ENCODE data around the gene ATF3. TPM values are rescaled to one million over a fixed set of nuclear protein-coding genes. Genes with fewer than 3 reads are reported as not detected.

The ATF3 gene
- total RNA-seq, 1 experiment from 2014 or later: 37.4 TPM

GRCh38 chr1:212607913-212608391, 609 bp upstream of the ATF3 start:
- no peak for DNase-seq (ENCODE audit: low read depth)

- DNase-seq (ENCODE audit: low read depth): peak; percentile 68
Measured at GRCh38 chr1:212608959-212609700, 569 bp downstream of the ATF3 start.

DNA sequence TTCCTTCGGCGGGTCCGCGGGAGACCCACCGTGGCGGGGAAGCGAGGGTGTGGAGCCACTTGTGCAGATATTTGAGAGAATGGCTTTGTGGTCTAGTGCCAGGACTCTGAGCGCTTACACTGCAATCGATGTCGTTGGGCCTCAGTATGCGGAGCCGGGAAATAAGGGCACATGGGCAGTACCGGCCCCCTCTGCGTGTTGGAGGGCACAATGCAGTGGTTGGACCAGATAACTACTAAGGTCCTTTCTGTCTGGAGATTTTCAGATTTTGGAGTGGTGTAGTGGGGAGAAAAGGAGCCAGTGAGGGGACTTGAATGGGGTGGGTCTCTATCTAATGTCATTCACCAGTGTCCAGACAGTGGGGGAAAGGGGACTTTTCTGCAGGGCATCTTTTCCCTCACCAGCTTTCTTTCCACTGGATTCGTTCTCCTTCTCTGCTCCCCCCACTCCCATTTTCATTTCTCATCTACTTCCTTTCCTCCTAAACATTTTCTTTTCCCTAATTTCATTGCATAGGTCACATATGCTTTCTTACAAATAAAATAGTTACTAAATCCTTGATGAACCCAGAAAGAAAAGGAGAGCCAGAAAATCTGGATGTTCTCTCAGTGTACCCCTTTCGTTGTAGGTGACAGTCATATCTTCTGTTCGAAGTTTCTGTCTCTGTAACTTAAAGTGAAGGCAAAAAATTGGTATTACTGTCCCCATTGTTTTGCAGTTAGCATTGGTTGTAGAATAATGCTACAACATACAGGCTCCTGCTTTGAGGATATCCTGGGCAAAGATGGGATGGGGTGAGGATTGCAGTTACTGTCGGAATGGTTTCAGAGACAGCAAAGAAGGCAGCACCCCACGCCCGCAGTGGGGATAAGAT, 1.4 kb downstream of the ATF3 start:
- peak; percentile 41 for DNase-seq (ENCODE audit: low read depth)

DNA sequence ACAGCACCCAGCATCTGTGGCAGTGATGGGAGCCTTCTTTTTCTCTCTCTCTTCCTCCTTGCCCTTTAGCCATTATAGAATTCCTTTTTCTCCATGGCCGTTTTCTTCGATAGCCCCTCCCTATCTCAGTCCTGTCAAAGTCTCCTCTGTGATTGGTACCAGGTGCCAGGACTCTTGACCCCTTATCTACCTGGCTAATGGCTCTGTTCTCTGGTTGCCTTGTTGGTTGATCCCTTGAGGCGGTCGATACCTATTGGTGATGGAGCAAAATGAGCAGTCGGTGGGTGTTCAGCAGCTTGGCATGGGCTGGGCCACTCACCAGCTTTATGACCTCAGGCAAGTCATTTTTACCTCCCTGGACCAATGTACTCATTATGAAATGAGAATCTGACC, 2.0 kb downstream of the ATF3 start:
- no peak for DNase-seq (ENCODE audit: low read depth)

- no peak for DNase-seq (ENCODE audit: low read depth)
Measured at GRCh38 chr1:212611000-212611948, 2.7 kb downstream of the ATF3 start.

DNA sequence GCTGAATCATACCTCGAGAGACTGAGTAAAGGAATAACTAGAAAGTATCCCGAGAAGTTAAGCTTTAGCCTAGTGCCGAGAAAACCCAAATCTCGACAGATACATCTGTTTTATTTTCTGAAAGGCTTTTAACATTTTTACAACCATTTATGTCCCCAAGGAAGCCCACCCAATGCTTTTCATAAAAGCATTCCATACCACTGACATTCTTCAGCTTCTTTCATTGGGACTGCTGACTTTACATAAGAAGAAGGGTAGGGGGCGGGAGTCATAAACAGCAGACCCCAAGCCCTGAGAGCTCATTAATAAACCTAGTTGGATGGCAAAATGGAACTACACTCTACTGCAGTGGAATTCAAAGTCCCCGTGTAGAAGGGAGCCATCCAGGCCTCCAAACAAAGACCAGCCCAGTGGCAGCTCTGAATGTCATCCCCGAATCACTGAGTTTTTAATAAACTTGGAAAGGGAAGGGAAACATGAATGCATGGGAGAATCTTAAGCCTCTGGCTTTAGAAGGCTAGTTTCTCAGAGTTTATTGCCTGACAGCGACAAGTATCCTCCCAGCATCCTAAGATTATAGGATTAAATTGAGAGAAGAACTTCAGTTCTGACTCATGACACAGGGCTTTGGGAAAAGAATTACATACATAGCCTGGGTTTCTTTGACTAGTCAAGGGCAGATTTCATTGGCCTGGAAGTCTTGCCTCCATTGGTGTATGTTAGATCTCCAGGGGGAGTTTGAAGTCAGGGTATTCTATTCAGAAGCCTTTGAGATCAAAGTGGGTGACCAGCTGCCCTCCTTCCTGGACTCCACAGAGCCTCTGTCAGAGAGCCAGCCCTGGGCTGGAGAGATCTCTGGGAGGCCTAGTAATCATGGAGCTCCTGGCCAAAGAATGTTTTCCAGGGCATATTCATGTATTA, 3.7 kb downstream of the ATF3 start:
- no peak for DNase-seq (ENCODE audit: low read depth)

- peak; percentile 71 for DNase-seq (ENCODE audit: low read depth)
Measured at GRCh38 chr1:212613440-212614335, 5.1 kb downstream of the ATF3 start.

DNA sequence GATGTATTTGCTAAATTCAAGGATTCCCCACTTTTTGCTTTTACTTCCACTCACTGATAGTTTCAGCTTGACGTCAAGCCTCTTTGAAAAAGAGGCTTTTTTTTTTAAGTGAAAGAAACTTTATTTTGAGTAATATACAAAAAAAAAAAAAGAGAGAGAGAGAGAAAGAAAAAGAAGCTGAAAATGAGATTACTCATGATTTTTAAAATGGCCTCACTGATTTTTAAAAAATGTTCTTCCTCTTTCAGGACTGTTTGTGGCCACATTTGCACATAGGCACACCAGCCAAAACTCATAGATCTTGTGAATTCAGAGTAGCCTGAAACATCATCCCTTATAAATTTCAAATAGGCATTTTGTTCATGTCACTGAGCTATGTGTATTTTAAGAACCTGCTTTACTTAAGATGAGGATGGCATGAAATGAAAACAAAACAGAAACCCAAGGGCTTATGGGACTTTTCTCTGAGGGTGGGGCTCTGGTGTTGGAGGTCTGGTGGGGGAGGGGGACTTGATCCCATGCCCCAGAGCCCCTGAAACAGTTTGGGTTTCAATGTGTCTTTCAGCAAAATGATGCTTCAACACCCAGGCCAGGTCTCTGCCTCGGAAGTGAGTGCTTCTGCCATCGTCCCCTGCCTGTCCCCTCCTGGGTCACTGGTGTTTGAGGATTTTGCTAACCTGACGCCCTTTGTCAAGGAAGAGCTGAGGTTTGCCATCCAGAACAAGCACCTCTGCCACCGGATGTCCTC, 6.1 kb downstream of the ATF3 start:
- no peak for DNase-seq (ENCODE audit: low read depth)

- DNase-seq (ENCODE audit: low read depth): no peak
Measured at GRCh38 chr1:212615201-212615470, 6.6 kb downstream of the ATF3 start.

DNA sequence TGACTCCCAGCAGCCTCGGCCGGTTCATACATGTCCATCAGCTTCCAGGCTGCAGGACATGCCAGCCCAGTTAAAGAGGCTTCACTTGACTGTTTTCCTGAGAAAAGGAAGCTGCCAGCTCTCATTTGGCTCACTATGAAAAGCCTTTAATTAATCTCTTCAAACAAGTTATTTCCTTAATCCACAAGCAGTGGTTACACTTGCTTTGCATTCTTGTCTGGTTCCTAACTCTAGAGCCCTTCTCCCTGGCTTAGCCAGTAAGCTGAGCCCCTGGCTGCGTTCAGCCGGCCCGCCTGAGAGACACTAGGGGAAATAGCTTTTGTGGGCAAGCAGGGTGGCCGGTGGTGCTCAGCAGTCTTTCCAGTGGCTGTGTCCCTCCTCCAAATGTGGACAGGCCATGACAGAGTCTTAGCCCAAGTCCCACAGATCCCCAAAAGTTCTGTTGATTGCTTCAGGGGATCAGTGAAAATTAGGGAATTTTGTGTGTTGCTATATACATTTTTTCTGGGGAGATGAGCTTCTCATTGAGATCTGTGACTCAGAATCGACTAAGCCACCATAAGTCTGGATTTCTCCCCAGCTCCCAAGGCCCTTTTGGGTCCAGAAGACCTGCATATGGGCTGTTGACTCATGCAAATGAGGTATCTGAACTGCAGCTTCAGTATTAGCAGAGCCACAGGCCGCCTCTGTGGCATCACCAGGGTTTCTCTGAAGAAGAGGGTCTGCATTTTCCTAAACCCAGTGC, 10.1 kb downstream of the ATF3 start:
- DNase-seq (ENCODE audit: low read depth): no peak

- DNase-seq (ENCODE audit: low read depth): no peak
Measured at GRCh38 chr1:212620293-212620692, 11.7 kb downstream of the ATF3 start.

- no peak for DNase-seq (ENCODE audit: low read depth)
Measured at GRCh38 chr1:212621043-212621948, 12.7 kb downstream of the ATF3 start.

DNA sequence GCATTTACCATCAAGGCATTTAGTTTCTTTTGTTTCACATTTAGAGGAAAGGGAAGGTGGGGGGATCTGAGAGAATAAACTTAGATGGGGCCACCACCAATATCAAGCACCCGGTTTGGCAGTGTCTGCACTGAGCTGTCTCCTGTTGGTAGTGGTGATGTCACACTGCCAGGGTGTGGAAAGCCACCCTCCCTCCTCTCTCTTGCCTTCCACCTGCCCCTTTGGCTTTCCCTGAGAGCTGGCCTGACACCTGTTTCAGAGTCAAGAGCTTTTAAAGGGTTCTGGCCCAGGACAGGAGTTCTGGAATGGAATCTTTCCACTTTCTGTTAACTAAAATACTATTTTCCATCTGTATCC, 13.4 kb downstream of the ATF3 start:
- DNase-seq (ENCODE audit: low read depth): no peak

GRCh38 chr1:212622467-212622866, 13.9 kb downstream of the ATF3 start:
- DNase-seq (ENCODE audit: low read depth): no peak

DNA sequence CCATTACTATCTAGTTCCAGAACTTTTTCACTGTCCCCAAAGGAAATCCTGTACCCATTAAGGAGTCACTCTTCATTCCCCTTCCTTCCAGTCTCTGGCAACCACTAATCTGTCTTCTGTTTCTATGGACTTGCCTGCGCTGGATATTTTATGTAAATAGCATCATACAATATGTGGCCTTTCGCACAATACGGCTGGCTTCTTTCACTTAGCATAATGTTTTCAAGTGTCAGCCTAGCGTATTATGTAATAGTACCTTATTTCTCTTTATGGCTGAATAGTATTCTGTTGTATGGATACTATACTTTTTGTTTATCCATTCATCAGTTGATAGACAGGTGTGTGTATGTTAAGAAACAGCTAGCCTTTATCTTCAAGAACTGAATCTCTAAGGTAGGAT, 14.3 kb downstream of the ATF3 start:
- DNase-seq (ENCODE audit: low read depth): no peak

- no peak for DNase-seq (ENCODE audit: low read depth)
Measured at GRCh38 chr1:212623603-212624002, 15.0 kb downstream of the ATF3 start.

GRCh38 chr1:212624976-212625501, 16.5 kb downstream of the ATF3 start:
- DNase-seq (ENCODE audit: low read depth): no peak

Data from Daoy (cell line).